ENCODE data around the gene ABCA8. TPM values are rescaled to one million over a fixed set of nuclear protein-coding genes. Genes with fewer than 3 reads are reported as not detected.

The ABCA8 gene
- total RNA-seq, 1 donor from 2014 or later = 4.5 TPM

DNA sequence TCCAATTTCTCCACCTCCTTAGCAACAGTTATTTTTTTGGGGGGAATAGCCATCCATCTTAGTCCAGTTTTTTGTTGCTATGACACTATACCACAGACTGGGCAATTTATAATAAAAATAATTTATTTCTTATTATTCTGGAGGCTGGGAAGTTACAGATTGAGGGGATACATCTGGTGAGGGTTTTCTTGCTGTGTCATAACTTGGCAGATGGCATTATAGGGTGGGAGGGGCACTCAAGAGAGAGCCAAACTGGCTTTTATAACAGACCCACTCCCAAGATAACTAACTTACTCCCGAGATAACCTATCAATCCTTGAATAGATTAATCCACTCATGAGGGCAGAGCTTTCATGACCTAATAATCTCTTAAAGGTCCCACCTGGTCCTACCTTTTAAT, 84.2 kb downstream of the ABCA8 start:
- DNase-seq (ENCODE audit: low spot score in 2 of 2) (no peak), FAIRE-seq (no peak)

DNA sequence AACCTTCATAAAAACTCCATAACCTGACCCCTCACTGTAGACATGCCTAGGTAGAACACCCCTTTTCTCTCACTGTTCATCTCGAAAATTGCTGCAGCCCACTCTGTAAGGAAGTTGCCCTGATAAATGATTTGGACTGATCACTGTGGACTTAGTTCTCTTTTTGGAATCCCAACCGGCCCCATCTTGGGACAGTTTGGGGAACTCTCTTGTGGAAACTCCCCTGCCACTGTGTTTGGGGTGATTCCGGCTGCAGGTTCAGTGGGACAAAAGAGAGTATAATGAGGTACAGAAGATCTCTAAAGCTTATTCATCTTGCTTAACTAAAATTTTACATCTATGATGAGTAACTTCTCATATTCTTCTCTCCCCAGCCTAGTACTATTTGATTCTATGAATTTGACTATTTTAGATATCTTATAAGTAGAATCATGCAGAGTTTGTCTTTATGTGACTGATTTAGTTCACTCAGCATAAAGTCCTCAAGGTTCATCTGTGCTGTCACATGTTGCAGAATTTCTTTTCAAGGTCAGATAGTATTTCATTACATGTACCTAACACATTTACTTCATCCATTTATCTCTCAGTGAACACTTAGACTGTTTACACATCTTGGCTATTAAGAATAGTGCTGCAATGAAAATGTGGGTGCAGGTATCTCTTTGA, 84.9 kb downstream of the ABCA8 start:
- DNase-seq (ENCODE audit: low spot score in 2 of 2) (no peak), FAIRE-seq (no peak)

DNA sequence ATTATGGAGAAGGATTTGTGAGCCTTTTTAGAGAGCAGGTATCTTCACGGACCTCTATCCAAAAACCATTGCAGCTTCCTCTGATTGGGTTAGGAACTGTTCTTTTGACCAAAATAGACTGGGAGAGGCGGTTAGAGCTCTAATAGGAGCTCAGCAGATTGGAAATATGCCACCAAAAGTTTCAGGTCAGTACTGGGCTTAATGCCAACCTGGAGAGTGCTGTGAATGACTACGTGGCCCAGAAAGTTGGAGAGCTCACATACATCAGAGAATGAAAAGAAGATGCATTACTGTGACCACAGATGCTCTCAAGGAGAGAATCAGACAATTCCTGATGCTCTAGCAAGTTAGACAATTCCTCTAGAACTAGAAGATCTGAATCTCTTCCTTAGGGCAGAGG, 86.5 kb downstream of the ABCA8 start:
- DNase-seq (ENCODE audit: low spot score in 2 of 2) = no peak
- no peak for FAIRE-seq

DNA sequence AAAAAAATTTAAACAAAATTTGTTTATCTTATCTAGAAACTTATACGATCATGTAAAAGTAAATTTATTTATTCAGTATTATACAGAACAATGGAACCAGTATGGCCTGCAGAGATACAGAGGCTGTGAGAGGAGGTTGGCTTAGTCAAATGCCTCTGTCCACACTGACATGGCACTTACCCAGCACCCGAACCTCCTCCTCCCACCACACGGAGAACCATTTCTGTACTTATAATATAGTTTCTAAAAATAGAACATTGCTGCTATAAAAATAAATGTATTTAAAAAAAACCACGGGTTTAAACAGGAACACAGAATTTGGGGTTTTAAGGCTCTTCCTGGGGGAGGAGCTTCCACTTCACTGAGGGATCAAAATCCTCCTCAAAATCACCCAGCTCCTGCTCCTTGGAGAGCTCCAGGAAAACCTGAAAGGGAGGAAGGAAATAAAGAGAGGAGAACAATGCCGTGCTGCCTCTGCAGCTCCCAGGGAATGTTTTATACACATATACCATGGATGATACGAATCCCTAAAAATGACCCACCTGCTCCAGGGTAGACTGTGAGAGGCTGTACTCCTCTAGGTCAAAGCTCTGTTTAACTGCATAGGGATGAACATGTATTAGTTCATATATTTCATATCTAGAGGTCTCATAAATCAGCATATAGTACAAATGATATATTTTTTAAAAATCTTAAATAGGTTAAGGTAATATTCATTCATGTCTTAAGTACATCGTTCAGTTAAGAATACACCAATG, 87.3 kb downstream of the ABCA8 start:
- DNase-seq (ENCODE audit: low spot score in 2 of 2) (no peak), FAIRE-seq (no peak)

DNA sequence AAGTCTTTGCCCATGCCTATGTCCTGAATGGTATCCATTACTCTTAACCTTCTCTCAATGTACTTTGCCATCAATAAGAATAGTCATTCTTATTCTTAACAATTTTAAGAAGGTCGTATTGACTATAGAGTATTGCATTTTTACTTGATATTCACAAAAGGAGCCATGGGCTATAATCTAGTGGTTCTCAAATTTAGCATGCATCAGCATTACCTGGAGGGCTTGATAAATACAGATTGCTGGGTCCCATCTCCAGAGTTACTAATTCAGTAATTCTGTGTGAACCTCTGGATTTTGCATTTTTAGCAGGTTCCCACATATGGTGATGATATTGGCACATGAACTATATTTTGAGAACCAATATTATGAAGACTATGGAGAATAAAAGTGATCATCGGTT, 89.6 kb downstream of the ABCA8 start:
- FAIRE-seq (no peak), DNase-seq (ENCODE audit: low spot score in 2 of 2) (no peak)

DNA sequence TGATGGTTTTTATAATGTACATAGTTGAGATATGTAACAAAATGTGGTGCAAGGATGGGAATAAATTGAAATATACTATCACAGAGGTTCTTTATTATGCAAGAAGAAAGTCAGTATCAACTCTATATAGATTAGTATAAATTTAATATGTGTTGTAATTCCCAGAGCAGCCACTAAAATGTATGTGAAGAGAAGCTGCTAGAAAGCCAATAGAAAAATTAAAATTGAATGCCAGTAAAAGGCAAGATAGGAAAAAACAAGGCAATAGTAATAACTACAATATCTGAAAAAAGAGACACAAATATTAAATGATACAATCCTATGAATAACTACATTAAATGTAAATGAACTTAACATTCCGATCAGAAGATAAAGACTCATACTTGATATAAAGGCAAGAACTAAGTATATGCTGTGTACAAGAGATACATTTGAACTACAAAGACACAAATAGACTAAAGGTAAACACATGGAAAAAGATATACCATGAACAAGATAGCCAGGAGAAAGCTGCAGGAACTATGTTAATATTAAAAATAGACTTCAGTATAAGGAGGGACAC, 92.0 kb downstream of the ABCA8 start:
- DNase-seq (ENCODE audit: low spot score in 2 of 2) = no peak
- no peak for FAIRE-seq

DNA sequence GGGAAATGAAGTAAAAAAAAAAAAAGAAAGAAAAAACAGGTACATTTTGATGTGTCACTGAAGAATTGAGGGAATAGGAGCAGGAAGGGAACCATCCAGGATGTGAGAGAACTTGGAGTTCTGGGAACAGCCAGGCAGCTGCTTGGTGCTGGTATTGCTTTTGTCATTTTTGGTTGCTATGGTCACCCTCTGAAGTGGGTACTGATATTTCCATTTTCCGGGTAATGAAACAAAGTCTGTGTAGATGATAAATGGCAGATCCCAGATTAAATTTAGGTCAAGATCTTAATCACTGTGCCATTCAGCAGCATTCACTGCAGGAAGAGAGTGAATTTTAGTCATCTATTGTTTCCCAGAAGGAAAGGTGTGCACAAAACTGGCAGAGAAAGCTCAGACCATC, 93.6 kb downstream of the ABCA8 start:
- no peak for DNase-seq (ENCODE audit: low spot score in 2 of 2)
- FAIRE-seq = no peak

DNA sequence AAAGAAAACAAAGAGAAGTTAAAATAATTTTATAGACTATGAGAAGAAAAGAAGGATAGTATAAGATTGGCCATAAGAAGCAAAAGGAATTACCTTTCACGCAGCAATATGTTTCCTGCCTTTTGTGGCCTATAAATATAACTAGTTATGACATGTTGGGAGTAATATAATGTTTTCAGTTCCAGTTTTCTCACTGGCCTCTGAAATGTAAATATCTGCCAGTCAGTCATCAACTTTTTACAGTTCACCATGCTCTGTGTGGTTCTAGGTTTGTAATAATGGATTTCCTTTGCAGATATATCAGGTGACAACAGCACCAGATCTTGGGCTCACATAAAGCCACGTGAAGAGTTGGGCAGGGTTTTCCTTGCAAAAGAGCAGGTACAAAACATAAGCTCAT, 94.3 kb downstream of the ABCA8 start:
- FAIRE-seq (no peak), DNase-seq (ENCODE audit: low spot score in 2 of 2) (no peak)

DNA sequence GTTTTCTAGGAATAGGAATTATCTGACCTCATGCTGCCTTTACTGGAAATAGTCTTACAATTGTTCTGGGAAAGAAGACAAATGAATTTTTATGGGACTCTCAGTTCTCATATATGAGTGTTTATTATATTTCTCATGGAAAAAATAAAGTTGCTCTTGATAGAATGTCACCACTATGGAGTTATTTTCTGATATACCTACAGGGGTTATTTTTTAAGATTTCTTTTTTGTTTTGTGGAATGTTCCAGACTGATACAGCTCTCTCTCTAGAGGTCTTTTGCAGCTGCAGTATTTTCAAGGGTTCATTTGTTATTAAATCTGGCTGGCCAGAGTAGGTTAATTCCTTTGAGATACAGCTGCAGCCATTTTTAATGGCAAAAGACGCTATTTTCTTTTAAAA, 100.7 kb downstream of the ABCA8 start:
- DNase-seq (ENCODE audit: low spot score in 2 of 2) (no peak), FAIRE-seq (no peak)

DNA sequence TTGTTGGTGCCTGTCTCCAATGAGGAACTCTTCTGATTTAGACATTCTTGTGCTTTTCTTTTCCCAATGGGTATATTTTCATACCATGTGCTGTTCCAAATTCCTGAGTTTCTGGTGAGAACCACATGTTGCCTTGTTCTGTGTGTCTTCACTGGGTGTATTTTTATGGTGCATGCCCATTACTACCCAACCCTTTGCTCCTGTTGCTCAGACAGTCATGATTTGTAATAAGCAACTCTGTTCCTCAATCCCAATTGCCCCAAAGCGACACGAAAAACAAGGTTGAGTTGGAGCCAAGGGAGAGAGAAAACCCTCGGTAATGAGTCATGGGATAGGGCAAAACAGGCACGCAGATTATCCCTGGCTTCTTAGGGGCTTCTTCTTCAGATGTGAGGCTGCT, 101.8 kb downstream of the ABCA8 start:
- DNase-seq (ENCODE audit: low spot score in 2 of 2) = no peak
- FAIRE-seq = no peak

DNA sequence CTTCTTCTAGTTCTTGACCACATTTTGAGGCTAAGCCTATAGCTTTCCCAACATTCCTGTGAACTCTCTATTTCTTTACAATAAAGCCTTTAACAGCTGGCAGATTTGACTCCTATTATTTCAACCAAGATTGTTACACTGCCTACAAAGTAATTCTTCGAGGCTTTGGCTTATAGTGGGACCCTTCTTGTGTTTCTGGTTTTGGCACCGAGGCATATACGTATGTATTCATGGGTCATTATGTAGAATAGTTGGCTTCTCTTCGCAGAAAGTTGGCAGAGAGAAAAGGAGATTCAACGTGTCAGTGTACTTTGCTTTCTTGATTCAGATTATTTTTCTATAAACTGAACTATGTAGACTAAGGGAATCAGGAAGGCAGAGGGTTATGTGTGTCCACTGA, 102.2 kb downstream of the ABCA8 start:
- FAIRE-seq (no peak), DNase-seq (ENCODE audit: low spot score in 2 of 2) (no peak)

DNA sequence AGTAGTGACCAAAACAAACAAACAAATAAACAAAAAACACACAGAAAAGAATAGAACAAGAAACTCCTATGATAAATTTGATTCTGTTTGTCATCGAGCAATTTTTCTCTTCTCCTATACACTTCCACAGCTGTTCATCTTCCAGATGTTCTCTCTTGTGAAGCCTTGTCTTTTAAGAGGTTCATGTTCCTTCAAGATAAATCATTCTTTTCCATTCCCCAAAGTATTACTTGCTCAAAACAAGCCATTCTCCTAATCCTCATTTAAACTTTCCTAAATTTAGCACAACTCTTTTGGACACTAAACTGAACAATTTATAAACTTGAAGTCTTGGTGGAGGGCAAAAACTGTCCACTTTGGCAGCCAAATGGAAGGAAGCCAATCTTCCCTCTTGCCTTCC, 103.3 kb downstream of the ABCA8 start:
- no peak for FAIRE-seq
- DNase-seq (ENCODE audit: low spot score in 2 of 2) = no peak

DNA sequence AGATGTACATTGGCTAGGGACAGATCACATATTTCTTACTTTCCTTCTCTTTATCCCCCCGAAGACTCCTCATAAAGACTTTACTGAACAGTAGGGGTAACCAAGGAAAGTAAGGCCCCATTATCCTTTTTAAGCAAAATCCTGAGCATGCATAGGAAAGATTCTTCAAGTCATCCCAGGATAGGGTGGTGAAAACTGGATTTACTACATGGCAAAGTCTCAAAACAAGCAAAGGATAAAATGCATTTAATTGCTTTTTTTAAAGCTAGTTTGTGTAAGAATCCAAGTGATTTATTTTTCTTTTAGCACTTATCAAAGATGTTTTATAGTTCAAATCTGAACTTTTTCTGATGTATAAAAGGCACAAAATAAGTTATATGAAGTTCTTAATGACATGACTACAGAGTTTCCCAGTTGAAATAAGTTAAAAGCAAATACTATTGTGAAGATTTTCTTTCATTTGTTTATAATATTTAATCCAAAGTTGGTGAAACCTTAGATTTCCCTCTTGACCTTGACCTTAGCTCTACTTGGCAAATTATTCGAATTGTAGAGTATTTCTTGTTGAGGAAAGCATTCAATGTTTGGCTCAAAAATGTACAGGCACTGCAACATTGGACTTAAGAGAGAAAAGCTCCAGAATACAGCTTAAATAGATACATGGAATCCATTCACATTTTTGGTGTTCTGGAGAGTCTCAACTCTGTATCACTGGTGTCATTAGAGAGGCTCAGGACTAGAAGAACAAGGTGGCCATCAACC, 104.3 kb downstream of the ABCA8 start:
- DNase-seq (ENCODE audit: low spot score in 2 of 2) (no peak), FAIRE-seq (no peak)

DNA sequence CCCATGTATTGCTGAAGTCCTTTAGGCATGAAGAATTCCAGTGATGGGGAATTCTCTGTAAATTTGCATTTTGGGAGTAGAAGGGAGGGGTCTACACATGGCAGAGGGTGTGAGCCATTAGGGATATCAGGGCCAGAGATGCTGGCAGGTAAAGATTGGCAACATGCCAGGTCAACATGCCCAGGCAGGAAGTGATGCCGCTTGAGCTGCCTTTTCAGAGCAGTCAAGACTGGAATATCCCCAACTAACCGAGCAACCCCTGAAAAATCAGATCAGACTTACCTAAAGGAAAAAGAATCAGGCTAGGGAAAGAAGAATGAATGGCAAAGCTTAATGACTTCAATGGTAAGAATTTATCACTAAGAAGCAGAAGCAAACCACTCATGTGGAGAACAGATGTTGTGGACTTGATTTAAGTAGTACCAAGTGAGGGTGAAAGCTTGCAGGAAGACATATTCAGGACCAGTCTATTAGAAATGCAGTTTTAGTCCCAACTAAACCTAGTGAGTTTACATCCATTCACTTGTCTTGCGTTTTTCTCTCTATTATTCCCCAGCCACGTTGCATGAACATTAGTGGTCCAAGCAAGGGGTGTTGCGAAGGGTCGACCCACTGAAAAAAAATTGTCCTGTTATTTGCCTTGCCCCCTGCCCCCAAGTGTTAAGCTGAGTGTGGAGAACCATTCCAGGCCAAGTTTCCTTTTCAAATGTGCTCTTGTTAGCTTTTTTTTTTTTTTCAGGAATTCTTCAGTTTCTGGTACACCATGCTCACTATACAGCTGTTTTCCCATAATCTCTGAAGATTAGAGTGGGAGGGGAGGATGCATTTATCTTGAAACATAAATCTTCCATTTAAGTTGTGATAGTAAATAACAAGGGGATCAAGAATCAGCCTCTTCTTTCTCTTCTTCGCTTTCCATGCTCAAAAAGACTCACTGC, 105.2 kb downstream of the ABCA8 start:
- no peak for FAIRE-seq
- DNase-seq (ENCODE audit: low spot score in 2 of 2) = no peak

DNA sequence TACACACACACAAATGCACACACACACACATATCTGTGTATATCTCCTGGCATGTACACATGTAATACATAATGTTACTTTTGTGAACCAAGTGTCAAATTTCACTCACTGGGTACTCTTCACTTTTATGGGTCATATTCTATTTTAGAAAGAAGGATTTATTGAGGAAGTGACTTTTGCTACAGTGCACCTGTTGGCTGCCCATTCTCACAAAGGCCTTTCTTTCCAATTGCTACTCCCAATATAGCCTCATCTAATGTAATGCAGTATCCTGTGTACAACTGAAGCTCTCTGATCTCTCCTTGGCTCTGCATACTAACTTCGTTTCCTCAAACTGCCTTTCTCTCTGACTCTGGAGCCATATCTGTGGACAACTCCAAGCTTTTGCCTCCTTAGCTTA, 107.5 kb downstream of the ABCA8 start:
- FAIRE-seq = no peak

DNA sequence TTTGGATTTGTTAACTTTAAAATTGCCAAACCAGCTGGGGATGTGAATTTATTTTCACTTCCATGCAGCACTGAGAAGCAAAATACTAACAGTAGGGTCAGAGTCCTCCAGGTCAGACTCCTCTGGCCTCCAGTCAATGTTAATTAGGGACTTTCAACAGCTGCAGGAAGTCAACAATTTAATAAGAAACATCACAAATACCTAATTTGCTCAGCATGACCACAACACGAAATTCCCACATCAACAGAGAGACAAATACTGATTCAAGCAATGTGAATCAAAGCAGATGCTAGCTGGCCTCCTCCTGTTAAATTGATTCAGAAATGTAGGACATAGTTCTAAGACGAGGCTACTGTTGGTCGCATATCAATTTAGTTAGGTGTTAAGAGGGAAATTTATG, 111.7 kb downstream of the ABCA8 start:
- DNase-seq (ENCODE audit: low spot score in 2 of 2) (no peak), FAIRE-seq (no peak)

More for the DNA sequence above, 107.5 kb downstream of the ABCA8 start:
- DNase-seq (ENCODE audit: low spot score in 2 of 2) = no peak

DNA sequence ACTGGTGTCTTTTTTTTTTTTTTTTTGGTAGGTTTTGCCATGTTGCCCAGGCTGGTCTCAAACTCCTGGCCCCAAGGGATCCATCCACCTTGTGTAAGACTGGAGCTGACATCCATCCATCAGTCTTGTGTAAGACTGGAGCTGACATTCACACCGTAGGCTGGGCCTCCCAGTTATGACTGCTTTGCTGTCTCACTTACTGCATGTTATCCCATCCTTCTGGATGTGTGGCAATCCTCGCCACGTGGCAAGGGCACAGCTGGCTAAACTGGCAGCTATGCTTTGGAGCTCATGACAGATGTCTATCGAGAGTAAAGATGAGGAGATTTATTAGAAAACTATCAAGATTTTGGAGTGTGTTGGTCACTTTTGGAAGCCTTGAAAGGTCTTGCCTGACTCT, 115.1 kb downstream of the ABCA8 start:
- DNase-seq (ENCODE audit: low spot score in 2 of 2) = no peak
- no peak for FAIRE-seq

DNA sequence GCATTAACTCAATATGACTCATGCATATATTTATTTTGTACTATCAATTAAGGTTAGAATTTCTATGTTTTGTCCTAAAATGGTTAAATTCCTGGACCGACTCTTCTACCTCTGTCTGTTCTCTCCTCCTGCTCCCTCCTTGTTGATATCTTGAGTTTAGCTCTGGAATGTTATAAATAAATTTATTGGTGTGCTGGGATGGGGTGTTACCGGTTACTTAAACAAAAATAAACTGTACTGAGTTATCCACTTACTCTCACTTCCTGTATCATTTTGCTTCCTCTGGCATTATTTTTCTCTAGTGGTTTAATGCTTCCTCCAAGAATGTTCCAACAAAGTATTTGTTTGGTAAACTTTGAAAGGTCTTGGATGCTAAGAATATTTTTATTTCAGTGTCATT, 120.1 kb downstream of the ABCA8 start:
- no peak for FAIRE-seq
- DNase-seq (ENCODE audit: low spot score in 2 of 2) = no peak

DNA sequence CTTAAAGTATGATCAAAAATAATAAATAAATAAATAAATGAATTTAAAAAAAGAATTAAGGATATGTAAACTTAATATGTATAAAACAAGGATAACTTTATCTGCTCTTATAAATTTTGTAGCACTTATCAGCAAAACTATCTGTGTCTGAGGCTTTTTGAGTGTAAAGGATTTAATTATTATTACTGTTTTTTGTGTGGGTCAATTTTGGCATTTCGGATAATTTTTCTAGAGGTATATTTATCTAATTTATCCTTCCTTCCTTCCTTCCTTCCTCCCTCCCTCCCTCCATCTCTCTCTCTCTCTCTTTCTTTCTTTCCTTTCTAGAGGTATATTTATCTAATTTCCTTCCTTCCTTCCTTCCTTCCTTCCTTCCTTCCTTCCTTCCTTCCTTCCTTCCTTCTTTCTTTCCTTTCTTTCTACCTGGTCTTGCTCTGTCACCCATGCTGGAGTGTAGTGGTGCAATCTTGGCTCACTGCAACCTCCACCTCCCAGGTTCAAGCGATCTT, 120.8 kb downstream of the ABCA8 start:
- no peak for DNase-seq (ENCODE audit: low spot score in 2 of 2)
- no peak for FAIRE-seq
